WI38 (cell line): ENCODE data around the gene ASRGL1.

Experiments
- H3K4me3 ChIP-seq: 2 replicates; pipeline ENCODE4 v1.5.1; 2011; ENCODE audit warnings: low read depth, mild to moderate bottlenecking, control low read depth, low read length
- TF ChIP-seq, protein P1 (sequence below): IDR thresholded peaks from 2 replicates; pipeline ENCODE4 v1.5.1; 2012; ENCODE audit warnings: low read depth, mild to moderate bottlenecking, control low read depth, low read length

The ASRGL1 gene

DNA sequence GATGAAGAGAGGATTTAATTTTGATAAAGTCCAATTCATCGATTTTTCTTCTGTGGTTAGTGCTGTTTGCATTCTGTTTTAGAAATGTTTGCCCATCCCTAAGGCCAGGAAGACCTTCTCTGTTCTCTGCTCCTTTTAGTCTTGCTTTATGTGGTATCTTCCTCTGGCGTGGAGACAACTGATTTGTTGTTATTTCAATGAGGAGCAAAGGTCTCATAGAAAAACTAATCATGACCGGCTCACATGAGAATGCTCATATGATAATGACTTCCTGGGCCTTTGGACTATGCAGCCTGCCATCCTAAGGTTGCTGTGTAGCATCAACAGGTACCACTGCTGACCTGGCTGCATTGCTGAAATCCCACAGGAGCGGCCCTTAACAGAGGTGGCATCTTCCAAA is 101.4 kb downstream of the ASRGL1 start:
- TF ChIP-seq, protein P1, sequence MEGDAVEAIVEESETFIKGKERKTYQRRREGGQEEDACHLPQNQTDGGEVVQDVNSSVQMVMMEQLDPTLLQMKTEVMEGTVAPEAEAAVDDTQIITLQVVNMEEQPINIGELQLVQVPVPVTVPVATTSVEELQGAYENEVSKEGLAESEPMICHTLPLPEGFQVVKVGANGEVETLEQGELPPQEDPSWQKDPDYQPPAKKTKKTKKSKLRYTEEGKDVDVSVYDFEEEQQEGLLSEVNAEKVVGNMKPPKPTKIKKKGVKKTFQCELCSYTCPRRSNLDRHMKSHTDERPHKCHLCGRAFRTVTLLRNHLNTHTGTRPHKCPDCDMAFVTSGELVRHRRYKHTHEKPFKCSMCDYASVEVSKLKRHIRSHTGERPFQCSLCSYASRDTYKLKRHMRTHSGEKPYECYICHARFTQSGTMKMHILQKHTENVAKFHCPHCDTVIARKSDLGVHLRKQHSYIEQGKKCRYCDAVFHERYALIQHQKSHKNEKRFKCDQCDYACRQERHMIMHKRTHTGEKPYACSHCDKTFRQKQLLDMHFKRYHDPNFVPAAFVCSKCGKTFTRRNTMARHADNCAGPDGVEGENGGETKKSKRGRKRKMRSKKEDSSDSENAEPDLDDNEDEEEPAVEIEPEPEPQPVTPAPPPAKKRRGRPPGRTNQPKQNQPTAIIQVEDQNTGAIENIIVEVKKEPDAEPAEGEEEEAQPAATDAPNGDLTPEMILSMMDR: no peak

DNA sequence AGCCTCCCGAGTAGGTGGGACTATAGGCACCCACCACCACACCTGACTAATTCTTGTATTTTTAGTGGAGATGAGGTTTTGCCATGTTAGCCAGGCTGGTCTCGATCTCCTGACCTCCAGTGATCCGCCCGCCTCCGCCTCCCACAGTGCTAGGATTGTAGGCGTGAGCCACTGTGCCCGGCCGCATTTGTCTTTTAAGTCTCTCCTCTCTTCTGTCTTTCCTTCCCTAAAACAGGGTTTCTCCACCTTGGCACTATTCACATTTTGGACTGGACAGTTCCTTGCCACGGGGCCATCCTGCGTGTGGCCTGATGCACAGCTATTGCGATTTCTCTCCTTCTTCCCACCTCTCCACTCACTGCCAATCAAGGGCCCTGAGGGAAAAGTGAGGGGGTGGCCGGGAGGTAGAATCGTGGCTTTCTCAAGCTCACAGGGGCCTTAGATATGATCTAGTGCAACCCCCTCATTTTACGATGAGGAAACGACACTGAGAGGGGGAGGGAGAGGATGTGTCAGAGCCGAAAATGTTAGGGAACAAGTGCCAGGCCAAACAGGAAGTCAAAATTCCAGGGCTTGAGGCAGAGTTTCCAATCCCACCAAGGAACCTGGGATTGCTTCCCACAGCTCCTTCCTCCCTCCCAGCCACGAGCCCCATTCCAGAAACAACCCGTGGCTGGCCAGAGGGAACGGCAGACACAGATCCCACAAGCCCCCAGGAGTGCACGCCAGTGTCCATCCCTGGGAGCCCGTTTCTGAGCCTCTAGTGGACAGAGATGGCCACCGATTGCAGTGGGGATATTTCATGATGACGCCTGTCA is 102.7 kb downstream of the ASRGL1 start:
- TF ChIP-seq, protein P1: no peak

More for the DNA sequence above, 101.4 kb downstream of the ASRGL1 start:
- H3K4me3 ChIP-seq: no peak overlapping the region

More for the DNA sequence above, 102.7 kb downstream of the ASRGL1 start:
- H3K4me3 ChIP-seq: no peak overlapping the region
